ENCODE measurements around the gene ABCC4.

Gene ABCC4

GRCh38 chr13:94974015-94974951, 327.0 kb downstream of the ABCC4 start:
- no peak for FAIRE-seq

DNA sequence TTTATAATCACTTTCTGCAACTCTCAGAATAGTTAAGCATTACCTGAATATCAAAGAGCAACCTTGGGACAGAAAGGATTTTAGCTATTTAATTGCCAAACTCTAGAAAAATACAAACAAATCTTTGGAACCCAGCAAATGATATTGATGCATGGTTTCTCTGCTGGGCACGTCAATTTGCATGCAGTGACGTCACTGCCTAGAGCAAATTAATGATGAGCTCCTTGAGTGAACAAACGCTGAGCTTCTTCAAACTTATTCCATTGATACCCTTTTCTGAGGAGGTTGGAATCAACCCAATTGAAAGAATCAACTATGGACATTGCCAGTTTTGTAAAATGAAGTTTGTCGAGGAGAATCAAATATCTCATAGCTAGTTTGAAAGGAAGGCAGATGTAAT, 329.0 kb downstream of the ABCC4 start:
- FAIRE-seq: no peak
